A673 (cell line): ENCODE data around the gene TRMT5. TPM values are rescaled to one million over a fixed set of nuclear protein-coding genes. Genes with fewer than 3 reads are reported as not detected.

Experiments
- BruUV-seq: library from RNA; stranded (reverse); fragments of 400-500 nt; replicated peaks from 2 replicates; lab custom pipeline; 2021; lab: Mats Ljungman, UMichigan
- CTCF ChIA-PET: fragments of 300-600 bp; sonication (Branson Sonifier 250); formaldehyde crosslinking; loops from one replicate; lab custom pipeline; 2022; ENCODE audit warnings: antibody characterized with exemption; lab: Charles Lee
- POLR2A ChIA-PET: fragments of 300-600 bp; sonication (Branson Sonifier 250); formaldehyde crosslinking; loops from one replicate; lab custom pipeline; 2022; ENCODE audit warnings: antibody characterized with exemption; ENCODE audit not compliant: low non-redundant PET; lab: Charles Lee
- DNase-seq: peaks from one replicate; pipeline ENCODE4 v3.0.0-alpha.2; 2015; ENCODE audit warnings: low spot score
- H3K27ac ChIP-seq: fragments of 200-600 bp; sonication (generic); 2 replicates; pipeline ENCODE4 v1.5.1; 2016; ENCODE audit warnings: mixed run types, low read depth, mild to moderate bottlenecking, mixed read lengths, antibody characterized with exemption, low read length; ENCODE audit not compliant: poor library complexity, severe bottlenecking
- H3K27me3 ChIP-seq: fragments of 200-600 bp; sonication (generic); replicated peaks from 2 replicates; pipeline ENCODE4 v1.6.1; 2017; ENCODE audit warnings: mixed run types, low read depth, mild to moderate bottlenecking, mixed read lengths, antibody characterized with exemption, low read length; ENCODE audit not compliant: insufficient read depth, poor library complexity
- H3K36me3 ChIP-seq: fragments of 200-600 bp; sonication (generic); 2 replicates; pipeline ENCODE4 v1.6.1; 2016; ENCODE audit warnings: mixed run types, mild to moderate bottlenecking, mixed read lengths, antibody characterized with exemption, low read length; ENCODE audit not compliant: insufficient read depth, poor library complexity, severe bottlenecking
- H3K4me1 ChIP-seq: fragments of 200-600 bp; sonication (generic); 2 replicates; pipeline ENCODE4 v1.6.1; 2017; ENCODE audit warnings: mixed run types, mild to moderate bottlenecking, mixed read lengths, antibody characterized with exemption, low read length; ENCODE audit not compliant: insufficient read depth, poor library complexity, severe bottlenecking
- H3K4me3 ChIP-seq: fragments of 200-600 bp; sonication (generic); 2 replicates; pipeline ENCODE4 v1.5.1; 2016; ENCODE audit warnings: low read depth, mixed run types, mild to moderate bottlenecking, mixed read lengths, low read length; ENCODE audit not compliant: poor library complexity, severe bottlenecking
- H3K9me3 ChIP-seq: fragments of 200-600 bp; sonication (generic); 2 replicates; pipeline ENCODE4 v1.6.1; 2016; ENCODE audit warnings: mixed run types, low read depth, mild to moderate bottlenecking, mixed read lengths, antibody characterized with exemption, low read length; ENCODE audit not compliant: poor library complexity, severe bottlenecking
- EZH2 ChIP-seq: fragments of 200-600 bp; sonication (generic); IDR thresholded peaks from 2 replicates; pipeline ENCODE4 v1.6.1; 2017; ENCODE audit warnings: borderline replicate concordance, low read depth, mild to moderate bottlenecking, mixed read lengths, antibody characterized with exemption, low read length; ENCODE audit not compliant: poor library complexity, severe bottlenecking
- intact Hi-C: fragments of 100-400 bp; cut with micrococcal nuclease; formaldehyde crosslinking; loops from one replicate; pipeline ENCODE4 v1.10.0; 2022; ENCODE audit not compliant: unreplicated experiment
- total RNA-seq: library from RNA; stranded (reverse); gene quantifications from 2 replicates; pipeline ENCODE4 v1.2.3, GENCODE V29; 2021
- TF ChIP-seq, protein P1 (sequence below): fragments of 300-800, 200-600 bp; sonication (generic); conservative IDR thresholded peaks from 2 replicates; pipeline ENCODE4 v1.5.1; 2017; ENCODE audit warnings: low read depth, mild to moderate bottlenecking, antibody characterized with exemption, low read length, moderate library complexity, mixed read lengths

Gene TRMT5
- total RNA-seq, 1 experiment from 2014 or later, result 21.9 TPM

- TF ChIP-seq, protein P1, sequence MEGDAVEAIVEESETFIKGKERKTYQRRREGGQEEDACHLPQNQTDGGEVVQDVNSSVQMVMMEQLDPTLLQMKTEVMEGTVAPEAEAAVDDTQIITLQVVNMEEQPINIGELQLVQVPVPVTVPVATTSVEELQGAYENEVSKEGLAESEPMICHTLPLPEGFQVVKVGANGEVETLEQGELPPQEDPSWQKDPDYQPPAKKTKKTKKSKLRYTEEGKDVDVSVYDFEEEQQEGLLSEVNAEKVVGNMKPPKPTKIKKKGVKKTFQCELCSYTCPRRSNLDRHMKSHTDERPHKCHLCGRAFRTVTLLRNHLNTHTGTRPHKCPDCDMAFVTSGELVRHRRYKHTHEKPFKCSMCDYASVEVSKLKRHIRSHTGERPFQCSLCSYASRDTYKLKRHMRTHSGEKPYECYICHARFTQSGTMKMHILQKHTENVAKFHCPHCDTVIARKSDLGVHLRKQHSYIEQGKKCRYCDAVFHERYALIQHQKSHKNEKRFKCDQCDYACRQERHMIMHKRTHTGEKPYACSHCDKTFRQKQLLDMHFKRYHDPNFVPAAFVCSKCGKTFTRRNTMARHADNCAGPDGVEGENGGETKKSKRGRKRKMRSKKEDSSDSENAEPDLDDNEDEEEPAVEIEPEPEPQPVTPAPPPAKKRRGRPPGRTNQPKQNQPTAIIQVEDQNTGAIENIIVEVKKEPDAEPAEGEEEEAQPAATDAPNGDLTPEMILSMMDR, result no peak
- no peak for TF ChIP-seq EZH2
- ChIA-PET POLR2A (no interaction called here), CTCF (no interaction called here)
- intact Hi-C loops, result no loop called here
- no TSS peak for BruUV-seq
- no peaks in the 10 kb centered on the region for H3K36me3 ChIP-seq
- no peak for DNase-seq
- H3K27me3 ChIP-seq, result no peaks in the 10 kb centered on the region
- H3K27ac ChIP-seq, result no peak overlapping the region
- H3K4me3 ChIP-seq, result no peak overlapping the region
- peaks cover 9% of the 10 kb centered on the region for H3K4me1 ChIP-seq
- no peaks in the 10 kb centered on the region for H3K9me3 ChIP-seq
Observed at GRCh38 chr14:60926002-60926401, 54.9 kb downstream of the TRMT5 start.

DNA sequence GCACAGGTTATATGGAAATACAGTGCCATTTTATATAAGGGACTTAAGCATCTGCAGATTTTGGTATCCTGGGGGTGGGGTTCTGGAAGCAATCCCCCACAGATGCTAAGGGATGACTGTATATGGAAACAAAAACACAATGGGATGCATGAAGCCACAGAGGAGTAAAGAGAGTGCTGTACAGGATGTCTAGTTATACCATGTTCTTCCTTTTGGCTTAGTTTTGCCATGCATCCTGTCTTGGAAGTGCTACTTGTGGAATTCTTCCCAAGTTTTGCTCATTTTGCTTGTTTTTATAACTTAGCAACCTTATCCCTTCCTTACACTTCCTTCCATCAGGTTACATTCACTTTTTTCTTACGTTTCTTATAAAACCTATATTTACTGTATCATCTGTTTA lies 55.6 kb downstream of the TRMT5 start:
- DNase-seq, result no peak
- Histone ChIP-seq H3K36me3 (no peaks in the 10 kb centered on the region), H3K4me3 (no peak overlapping the region), H3K4me1 (peaks cover 9% of the 10 kb centered on the region), H3K27ac (no peak overlapping the region), H3K27me3 (no peaks in the 10 kb centered on the region), H3K9me3 (no peaks in the 10 kb centered on the region)
- intact Hi-C loops, result no loop called here
- no peak for TF ChIP-seq EZH2
- TF ChIP-seq, protein P1, result no peak
- CTCF ChIA-PET, result no interaction called here
- no TSS peak for BruUV-seq
- POLR2A ChIA-PET, result no interaction called here

- no peak for TF ChIP-seq EZH2
- TF ChIP-seq, protein P1, result no peak
- POLR2A ChIA-PET, result no interaction called here
- DNase-seq, result peak; percentile 23
- H3K9me3 ChIP-seq, result no peaks in the 10 kb centered on the region
- intact Hi-C loops, result no loop called here
- no TSS peak for BruUV-seq
- no peaks in the 10 kb centered on the region for H3K27me3 ChIP-seq
- CTCF ChIA-PET, result no interaction called here
- no peak overlapping the region for H3K27ac ChIP-seq
- no peak overlapping the region for H3K4me3 ChIP-seq
- H3K36me3 ChIP-seq, result no peaks in the 10 kb centered on the region
- H3K4me1 ChIP-seq, result peaks cover 9% of the 10 kb centered on the region
Observed at GRCh38 chr14:60922050-60922449, 58.8 kb downstream of the TRMT5 start.

Other genes starting within 250 kb of the TRMT5 start
- gene MNAT1, start 246.3 kb downstream of the TRMT5 start, total RNA-seq, result 70.9 and 79.6 TPM in 2 replicates
- 25.8 and 28.0 TPM in 2 replicates for gene SLC38A6, start 166 bp upstream of the TRMT5 start, total RNA-seq